Measurements from ENCODE around the gene SLCO3A1.

The SLCO3A1 gene

GRCh38 chr15:91966194-91966552 is 112.7 kb downstream of the SLCO3A1 start:
- no peak for DNase-seq

GRCh38 chr15:91967935-91968606 is 114.6 kb downstream of the SLCO3A1 start:
- DNase-seq, result no peak

- no peak for DNase-seq
These were observed 115.1 kb downstream of the SLCO3A1 start for GRCh38 chr15:91968610-91969009.

GRCh38 chr15:91970142-91970541 is 116.6 kb downstream of the SLCO3A1 start:
- DNase-seq, result no peak

GRCh38 chr15:91973481-91973880 is 120.0 kb downstream of the SLCO3A1 start:
- peak in 1 of 2 donors; percentile 20 for DNase-seq

- DNase-seq, result no peak
These were observed 120.8 kb downstream of the SLCO3A1 start for GRCh38 chr15:91974321-91974720.

GRCh38 chr15:91975241-91975978 is 121.9 kb downstream of the SLCO3A1 start:
- DNase-seq, result peak; percentile 12 to 54

GRCh38 chr15:91976966-91977365 is 123.5 kb downstream of the SLCO3A1 start:
- no peak for DNase-seq

- no peak for DNase-seq
These were observed 127.2 kb downstream of the SLCO3A1 start for GRCh38 chr15:91980502-91981267.

GRCh38 chr15:91981821-91982800 is 128.6 kb downstream of the SLCO3A1 start:
- no peak for DNase-seq

- no peak for DNase-seq
These were observed 130.3 kb downstream of the SLCO3A1 start for GRCh38 chr15:91983729-91984340.

GRCh38 chr15:91985297-91985696 is 131.8 kb downstream of the SLCO3A1 start:
- DNase-seq, result no peak

GRCh38 chr15:91988071-91988470 is 134.6 kb downstream of the SLCO3A1 start:
- DNase-seq, result no peak

- no peak for DNase-seq
These were observed 135.1 kb downstream of the SLCO3A1 start for GRCh38 chr15:91988655-91989054.

- no peak for DNase-seq
These were observed 136.3 kb downstream of the SLCO3A1 start for GRCh38 chr15:91989821-91990220.

GRCh38 chr15:91992945-91993344 is 139.4 kb downstream of the SLCO3A1 start:
- DNase-seq, result peak; percentile 39 to 79

GRCh38 chr15:91995146-91995545 is 141.6 kb downstream of the SLCO3A1 start:
- DNase-seq, result no peak

- DNase-seq, result no peak
These were observed 143.7 kb downstream of the SLCO3A1 start for GRCh38 chr15:91997163-91997562.

GRCh38 chr15:92000709-92001108 is 147.2 kb downstream of the SLCO3A1 start:
- DNase-seq, result no peak

GRCh38 chr15:92001307-92001706 is 147.8 kb downstream of the SLCO3A1 start:
- DNase-seq, result no peak

GRCh38 chr15:92002666-92003065 is 149.2 kb downstream of the SLCO3A1 start:
- DNase-seq, result no peak
